ENCODE data around the gene FLNC.

- TF ChIP-seq IRF3 (IDR thresholded peaks at IDR 0.05; ENCODE audit: low read depth, low read length) = no peak
- no peak for TF ChIP-seq CTCF (IDR thresholded peaks at IDR 0.05)
Measured at GRCh38 chr7:128845987-128846386, 15.8 kb downstream of the FLNC start.

Data from SK-N-SH (cell line).